ENCODE measurements around the gene PROB1.

GRCh38 chr5:139407517-139407916, 12.6 kb upstream of the PROB1 start:
- TF ChIP-seq E2F4 (CRISPR knock-in tag; IDR thresholded peaks at IDR 0.05; ENCODE audit: low read depth) (no peak), POLR3A (IDR thresholded peaks at IDR 0.05; ENCODE audit: borderline replicate concordance, extremely low read depth, insufficient read depth, insufficient read length) (no peak), HDGF (IDR thresholded peaks at IDR 0.05) (no peak), USF2 (CRISPR knock-in tag; IDR thresholded peaks at IDR 0.05) (no peak), NFIC (IDR thresholded peaks at IDR 0.05) (no peak), CTCF (IDR thresholded peaks at IDR 0.05 in 2 of 3, conservative IDR thresholded peaks at IDR 0.05 in 1 of 3; ENCODE audit: insufficient read depth in 2 of 3, low read depth in 1 of 3, low read length in 3 of 3) (no peak)
